GM19468 (cell line): Measurements from ENCODE around the gene P3H1.
"Not testable (repeated sequence)": the region's sequence is repeated elsewhere in the genome, so short reads cannot be mapped to it uniquely, and the experiment has no call there.

Experiments
- ATAC-seq: cut with Tn5 transposase; IDR thresholded peaks from one replicate; pipeline ENCODE4 v1.9.1; 2021; ENCODE audit warnings: mild to moderate bottlenecking, moderate library complexity, moderate number of reproducible peaks; ENCODE audit not compliant: unreplicated experiment; ENCODE audit errors: extremely low read depth

Gene P3H1, protein sequence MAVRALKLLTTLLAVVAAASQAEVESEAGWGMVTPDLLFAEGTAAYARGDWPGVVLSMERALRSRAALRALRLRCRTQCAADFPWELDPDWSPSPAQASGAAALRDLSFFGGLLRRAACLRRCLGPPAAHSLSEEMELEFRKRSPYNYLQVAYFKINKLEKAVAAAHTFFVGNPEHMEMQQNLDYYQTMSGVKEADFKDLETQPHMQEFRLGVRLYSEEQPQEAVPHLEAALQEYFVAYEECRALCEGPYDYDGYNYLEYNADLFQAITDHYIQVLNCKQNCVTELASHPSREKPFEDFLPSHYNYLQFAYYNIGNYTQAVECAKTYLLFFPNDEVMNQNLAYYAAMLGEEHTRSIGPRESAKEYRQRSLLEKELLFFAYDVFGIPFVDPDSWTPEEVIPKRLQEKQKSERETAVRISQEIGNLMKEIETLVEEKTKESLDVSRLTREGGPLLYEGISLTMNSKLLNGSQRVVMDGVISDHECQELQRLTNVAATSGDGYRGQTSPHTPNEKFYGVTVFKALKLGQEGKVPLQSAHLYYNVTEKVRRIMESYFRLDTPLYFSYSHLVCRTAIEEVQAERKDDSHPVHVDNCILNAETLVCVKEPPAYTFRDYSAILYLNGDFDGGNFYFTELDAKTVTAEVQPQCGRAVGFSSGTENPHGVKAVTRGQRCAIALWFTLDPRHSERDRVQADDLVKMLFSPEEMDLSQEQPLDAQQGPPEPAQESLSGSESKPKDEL

DNA sequence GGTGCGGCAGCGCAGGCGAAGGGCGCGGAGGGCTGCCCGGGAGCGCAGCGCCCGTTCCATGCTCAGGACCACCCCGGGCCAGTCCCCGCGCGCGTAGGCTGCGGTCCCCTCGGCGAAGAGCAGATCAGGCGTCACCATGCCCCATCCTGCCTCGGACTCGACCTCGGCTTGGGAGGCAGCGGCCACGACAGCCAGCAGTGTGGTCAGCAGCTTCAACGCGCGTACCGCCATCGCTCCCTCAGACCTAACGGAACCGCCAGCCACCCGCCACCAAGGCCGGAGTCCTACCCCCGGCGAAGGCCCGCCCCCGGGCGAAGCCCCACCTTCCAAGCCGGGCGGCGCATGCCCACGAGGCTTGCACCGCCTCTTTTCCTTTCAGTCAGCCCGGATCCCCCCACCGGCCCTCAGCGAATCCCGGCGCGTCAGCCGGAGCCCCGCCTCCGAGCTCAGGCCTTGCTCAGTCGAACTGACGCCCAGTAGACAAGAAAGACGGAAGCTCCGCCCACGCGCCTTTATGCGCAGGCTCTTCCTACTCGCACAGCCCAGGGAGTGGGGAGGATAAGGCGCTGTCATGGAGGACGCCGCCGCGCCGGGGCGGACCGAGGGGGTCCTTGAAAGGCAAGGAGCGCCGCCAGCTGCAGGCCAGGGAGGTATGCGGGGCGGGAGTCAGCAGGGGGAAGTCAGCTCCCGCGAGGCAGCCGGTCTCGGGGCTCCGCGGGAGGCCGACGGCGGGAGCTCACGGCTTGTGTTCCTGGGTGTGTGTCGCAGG is at the start of gene P3H1, which contains the start of gene C1orf50:
Gene P3H1 (minus strand): TSS at position 288 of the 769 bp plus-strand sequence. CDS start 57 bp downstream, at position 231.
Gene C1orf50 (plus strand): TSS at position 509 of the 769 bp plus-strand sequence. CDS start 63 bp downstream, at position 572.
- peak; percentile 76 for ATAC-seq

DNA sequence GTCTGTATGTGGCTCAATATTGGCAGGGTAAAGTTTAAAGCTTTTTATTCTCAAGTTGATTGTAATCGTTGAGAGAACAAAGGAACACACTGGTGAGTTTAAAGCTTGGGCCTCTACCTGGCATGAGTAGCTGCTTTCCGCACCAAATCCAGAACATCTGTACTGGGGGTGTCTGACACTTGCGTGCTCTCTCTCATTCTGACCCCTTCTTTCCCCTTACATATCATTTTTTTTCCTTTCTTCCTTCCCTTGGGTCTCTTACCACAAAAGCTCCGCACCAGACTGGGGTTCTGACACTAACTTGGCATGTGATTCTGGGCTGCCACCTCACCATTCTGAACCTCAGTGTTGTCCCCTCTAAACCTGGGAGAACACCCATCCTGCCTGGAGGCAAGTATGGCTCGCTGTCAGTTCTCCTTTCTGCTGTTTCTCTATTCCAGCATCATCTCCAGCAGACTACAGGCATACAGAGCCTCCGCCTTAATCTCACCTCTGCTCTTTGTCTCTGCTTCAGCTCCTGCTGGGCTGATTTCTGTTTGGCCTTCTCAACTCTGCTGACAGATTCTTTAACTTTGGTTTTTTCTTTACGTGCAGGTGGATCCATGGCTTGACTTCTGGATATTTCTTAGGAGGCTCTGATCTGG is 49.2 kb upstream of the P3H1 start:
- ATAC-seq = no peak

DNA sequence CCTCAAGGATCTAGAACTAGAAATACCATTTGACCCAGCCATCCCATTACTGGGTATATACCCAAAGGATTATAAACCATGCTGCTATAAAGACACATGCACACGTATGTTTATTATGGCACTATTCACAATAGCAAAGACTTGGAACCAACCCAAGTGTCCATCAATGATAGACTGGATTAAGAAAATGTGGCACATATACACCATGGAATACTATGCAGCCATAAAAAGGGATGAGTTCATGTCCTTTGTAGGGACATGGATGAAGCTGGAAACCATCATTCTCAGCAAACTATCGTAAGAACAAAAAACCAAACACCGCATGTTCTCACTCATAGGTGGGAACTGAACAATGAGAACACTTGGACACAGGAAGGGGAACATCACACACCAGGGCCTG is 48.0 kb upstream of the P3H1 start:
- ATAC-seq = not testable (repeated sequence)

DNA sequence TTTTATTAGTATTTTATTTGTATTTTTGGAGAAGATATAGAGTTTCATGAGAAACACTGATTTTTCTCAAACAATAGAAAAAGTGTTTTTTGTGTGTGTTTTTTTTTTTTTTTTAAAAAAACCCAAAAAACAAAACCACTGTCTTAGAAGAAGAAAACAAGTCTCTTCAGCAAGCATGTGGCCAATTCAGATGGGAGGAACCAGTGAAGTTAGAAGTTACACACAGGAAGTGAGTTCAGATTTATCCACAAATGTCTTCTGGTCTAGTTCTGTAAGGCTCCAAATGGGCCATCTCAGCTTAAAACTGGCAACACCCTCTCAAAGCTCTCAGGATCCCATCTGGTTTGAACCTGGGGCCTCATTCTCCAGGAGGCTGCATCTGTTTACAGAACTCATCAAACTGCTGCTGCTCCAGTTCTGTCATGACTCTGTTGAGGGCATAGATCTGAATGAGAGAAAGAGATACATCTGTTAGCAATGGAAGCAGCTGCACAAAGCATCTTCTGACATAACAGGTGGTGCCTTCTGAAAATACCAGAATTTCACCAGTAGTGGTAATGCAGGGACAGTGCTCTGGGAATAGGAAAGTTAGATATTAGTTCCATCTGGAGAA is 40.3 kb upstream of the P3H1 start:
- no peak for ATAC-seq

DNA sequence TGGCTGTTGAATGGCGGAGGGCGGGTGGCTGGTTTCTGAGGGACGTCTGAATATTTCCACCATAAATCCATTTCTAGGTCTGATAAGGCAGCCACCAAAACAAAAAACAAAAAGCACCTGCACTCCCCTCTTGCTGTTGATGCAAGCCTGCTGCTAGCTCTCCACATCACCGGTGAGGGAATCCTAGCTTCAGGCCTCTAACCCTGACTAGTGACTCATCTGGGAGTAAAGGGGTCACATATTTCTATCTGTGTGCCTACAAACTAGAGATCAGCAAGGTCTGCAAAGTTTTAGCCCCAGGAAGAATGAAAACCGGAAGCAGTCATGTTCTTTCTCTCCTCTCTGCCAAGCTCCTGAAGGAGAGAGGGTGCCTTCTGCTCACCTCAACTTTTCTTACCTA is 39.8 kb upstream of the P3H1 start:
- ATAC-seq = no peak

DNA sequence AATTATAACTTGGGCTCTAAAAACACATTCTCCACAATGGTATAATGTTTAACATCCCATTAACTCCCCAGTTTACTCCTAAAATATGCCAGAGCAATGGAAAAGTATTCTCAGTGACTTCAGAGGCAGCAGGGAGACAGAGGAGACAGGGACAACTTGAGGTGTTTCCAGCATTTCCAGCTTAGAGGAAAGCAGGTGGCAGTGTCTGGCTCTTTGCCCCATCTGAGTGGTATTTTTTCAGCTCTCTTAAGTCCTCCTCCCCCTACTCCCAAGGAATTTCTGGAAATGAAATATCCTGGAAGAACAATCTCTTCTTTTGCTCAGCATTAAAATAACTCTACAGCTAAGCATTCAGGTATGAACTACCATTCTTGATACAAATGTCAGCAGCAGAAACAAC is 39.3 kb upstream of the P3H1 start:
- no peak for ATAC-seq

DNA sequence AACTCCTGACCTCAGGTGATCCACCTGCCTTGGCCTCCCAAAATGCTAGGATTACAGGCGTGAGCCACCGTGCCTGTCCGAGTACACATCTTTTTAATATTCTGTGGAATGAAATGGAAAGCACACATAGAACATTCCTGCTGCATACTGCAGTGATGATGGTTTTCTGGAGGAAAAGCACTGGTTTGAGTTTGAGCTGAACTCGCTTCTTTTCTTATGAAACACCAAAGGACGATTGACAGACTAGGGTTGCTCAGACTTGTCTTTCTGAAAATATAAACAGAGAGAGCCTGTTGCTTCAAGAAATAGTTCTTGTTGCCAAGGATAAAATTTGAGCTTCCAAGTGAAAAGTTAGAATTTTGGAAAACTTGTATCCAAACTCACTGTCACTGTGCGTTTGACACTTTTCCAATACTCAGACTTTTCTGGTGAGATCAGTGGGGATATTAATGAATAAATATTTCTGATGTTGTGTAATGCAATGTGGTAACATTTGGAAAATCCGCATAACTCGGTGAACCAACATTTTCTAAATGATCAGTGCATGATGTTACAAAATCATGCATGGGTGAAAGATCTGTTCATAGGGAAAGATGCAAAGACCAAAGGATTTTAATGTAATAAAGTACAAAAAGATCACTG is 35.1 kb upstream of the P3H1 start:
- no peak for ATAC-seq

DNA sequence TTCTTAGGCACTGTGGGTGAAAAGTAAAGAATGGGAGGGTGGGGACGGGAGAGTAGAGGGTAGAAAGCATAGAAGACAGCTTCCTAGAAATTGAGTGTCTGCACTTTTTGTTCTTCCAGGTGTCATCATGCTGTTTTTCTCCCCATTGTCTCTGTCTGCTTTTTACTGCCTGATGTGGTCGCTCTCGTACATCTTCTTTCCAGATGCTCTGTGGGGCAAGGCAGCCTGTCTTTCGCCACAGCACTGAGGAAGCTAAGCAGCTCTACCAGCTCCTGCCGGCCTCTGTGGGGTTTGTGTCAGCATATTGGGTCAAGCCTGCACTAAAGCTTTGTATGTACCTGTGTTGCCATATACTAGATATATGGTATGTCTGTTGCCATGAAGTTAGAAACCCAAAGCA is 31.2 kb upstream of the P3H1 start:
- no peak for ATAC-seq

DNA sequence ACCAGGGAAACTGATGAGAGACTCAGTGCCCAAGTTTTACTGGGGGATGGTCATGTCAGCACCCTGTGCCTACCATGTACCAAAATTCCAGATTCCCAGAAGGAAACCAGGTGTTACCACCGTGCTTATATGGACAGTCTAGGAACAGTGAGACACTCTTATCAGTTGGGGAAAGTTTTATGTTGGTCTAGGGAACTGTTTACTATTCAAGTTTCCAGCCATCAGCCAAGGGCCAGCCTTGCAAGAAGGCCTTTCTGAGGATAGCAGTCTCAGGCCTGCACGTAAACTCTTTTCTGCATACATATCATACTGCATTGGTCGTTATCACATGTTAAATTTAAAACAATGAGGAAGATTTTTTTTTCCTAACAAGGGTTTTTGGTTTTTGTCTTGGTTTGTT is 30.6 kb upstream of the P3H1 start:
- ATAC-seq = no peak

DNA sequence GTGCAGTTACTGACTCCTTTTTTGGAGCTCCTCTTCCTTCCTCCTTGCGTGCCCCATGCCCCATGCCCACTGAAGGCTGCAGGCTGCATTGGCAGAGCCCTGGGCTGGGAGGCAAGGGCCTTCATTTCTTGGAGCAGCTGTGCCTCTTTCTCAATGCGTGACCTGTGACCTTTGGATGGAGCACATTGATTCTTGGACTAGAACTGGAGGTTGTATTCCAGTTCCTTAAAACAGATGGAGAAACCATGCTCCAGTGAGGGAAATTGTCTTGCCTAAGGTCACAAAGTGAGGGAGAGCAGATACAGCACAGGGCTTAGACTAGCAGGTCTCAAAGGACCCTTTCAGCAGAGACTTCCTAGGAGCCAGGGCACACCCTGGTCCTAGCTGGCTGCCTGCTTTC is 27.0 kb upstream of the P3H1 start:
- ATAC-seq = no peak

DNA sequence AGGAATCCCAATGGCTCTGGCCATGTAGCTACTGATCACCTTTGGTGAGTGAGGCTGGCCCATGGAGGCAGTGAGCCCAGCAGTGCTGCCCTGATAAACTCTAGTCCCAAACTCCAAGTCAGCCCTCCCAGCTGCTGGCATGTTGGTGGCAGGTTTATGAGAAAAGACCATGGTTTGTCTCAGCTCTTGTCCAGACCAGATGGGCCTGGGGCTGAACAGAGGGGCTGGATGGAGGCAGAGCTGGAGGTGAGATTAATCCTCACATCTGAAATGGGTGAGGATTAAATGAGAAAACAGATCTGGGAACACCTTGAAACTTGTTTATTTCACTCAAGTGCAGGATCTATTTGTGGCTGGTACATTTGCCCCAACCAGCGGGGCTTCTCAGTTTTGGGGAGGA is 21.2 kb upstream of the P3H1 start:
- no peak for ATAC-seq

DNA sequence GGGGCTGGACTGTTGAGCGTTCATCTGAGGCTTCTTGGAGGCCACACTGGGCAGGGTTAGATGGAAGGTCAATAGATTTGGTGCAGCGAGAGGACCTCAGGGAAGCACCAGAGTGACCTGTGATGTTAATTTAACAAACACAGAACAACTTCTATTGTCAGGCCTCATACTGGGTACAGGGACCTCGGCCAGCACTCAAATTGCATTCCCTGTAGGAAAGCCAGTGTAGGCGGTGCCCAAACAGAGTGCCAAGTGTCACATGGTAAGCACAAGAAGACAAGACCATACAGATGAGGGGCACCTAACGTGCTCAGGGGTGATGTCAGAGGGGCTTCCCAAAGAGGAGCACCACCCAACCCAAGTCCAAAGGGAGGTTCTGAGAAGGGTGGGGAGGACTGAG is 19.3 kb upstream of the P3H1 start:
- no peak for ATAC-seq

DNA sequence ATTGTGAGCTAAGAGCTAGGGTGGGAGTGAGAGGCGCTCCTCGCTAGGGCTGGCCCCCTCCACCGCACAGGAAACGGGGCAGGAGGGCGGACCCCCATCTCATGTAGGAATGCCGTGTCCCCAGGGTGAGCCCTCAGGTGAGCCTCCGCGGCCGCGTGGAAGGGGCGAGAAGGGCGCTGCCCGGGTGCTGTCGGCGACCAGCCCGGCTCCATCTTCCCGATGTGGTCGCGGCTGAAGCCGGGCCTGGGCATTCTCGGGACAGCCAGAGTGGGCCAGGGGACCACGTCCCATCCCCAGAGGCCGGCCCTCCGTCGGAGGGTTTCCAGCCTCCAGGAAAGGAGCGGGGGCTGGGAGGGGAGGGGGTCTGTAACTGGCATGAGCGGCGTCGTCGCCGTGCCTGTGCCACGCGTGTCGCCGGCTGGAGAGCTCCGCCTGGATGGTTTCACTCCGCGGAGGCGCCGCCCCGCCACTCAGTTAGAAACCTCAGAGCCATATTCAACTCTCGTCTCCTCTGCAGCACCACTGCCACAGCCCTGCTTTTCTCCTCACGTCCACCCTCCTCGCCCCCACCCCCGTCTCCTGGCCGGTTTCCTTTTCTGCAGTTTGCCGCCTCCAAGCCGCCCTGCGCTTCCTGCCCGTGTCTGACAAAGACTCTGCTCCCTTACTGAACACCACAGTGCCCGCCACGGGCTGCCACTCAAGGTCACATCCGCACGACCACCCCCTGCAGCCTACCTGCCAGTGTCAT is 18.3 kb upstream of the P3H1 start, which contains the start of gene TMEM269:
Gene TMEM269 (plus strand): TSS at position 46 of the 748 bp plus-strand sequence. CDS start 4,903 bp downstream, outside the sequence.
- ATAC-seq = no peak

DNA sequence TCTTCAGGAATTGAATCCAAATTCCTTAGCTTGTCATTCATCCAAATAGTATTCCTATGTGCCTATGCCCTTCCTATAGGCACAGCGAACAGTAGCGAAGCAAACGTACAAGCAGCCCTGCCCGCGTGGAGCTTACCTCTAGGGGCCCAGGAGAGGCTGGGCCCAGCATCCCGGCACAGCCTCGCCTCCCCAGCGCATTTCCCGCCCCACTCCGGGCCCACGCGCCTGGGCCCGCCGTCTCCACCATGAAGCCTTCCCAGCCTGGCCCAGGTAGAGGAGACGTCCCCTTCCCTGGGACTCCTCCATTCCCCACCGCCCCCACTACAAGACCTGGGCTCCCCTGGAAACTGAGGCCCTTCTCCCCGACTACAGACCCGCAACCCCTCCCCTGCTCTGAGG is 17.7 kb upstream of the P3H1 start:
- ATAC-seq = no peak

DNA sequence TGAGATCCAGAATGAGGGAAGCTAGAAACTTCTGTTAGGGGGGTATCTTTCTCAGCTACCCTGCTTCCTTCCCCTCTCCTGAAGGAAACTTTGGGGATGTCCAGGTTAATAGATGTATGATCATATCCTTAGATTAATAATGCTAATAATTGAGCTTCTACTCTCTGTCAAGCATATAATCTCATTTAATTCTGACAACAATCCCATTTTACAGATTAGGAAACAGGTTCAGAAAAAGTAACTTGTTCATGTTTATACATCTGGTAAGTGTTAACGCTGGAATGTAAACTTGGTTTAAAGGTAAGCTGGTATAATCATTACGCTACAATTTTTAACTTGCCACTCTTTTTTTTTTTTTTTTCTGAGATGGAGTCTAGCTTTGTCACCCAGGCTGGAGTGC is 16.3 kb upstream of the P3H1 start:
- ATAC-seq = no peak

DNA sequence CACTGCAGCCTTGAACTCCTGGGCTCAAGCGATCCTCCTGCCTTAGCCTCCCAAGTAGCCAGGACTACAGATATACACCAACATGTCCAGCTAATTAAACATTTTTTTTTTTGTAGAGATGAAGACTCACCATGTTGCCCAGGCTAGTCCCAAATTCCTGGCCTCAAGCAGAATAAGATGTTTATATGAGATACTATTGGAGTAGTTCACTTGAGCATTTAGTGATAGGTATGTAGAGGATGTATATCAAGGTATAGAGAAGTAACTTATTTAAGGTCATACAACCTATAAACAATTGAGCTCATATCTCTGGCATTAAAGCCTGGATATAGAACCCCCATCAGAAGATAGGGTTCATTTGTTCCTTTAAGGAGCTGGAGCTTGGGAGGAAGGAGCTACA is 13.3 kb upstream of the P3H1 start:
- ATAC-seq = no peak

DNA sequence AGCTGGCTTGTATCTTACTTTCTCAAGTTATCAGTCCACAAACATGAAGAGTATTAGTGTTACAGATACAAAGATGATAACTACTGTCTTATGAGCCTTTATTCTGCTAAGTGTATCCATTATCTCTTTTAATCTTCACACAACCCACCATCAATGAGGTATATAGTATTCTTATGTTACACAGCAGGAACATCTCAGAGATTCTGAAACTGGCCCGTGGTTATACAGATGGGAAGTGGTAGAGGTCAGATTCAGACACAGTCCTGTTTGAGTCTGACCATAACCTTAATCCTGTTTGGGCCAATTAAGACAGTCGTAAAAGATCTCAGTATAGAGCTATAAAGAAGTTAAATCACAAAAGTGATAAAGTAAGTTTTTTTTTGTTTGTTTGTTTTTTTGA is 12.9 kb upstream of the P3H1 start:
- ATAC-seq = no peak

DNA sequence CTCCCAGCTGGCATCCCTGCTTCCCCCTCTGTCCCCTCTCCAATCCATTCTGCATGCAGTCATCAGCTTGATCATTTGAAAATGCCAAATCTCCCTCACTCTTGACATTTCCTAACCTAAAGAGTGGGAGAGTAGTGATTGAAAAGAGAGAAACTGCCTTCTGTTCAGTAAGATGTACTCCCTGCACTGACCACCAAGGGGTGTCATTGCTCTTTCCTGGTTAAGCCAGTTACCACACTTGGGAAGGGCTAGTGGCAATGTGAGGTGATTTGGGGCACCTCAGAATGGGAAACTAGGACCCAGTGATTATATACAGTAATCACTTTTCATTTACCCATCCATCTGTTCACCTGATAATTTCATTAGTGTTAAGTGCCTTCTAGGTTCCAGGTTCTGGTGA is 11.0 kb upstream of the P3H1 start:
- no peak for ATAC-seq

DNA sequence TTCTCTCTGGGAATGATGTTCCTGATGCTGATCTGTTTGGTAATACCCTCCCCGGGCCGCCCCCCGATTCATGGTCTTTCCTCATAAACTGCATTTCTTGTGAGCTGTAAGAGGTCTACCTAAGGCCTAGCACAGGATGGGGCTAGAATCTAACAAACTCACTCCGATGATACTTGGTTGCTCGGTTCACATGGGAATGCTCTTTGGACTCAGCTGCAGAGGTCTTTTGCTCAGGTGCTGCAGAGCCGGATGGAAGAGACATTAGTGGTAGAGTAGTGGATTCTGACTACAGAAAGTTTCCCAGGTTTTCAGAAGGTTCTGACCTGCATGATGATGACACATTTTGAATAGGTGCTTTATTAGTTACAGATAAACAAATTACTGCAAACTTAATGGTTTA is 9.7 kb upstream of the P3H1 start:
- no peak for ATAC-seq
